Melanocyte of skin (primary cell): ENCODE measurements around the gene VIL1. TPM values are rescaled to one million over a fixed set of nuclear protein-coding genes. Genes with fewer than 3 reads are reported as not detected.

Experiments used
- small RNA-seq, 2 donors: library from RNA; depleted of rRNA; stranded (forward); fragments of <200 nt; gene quantifications; one replicate each; pipeline ENCODE3, GENCODE V24; 2012
- total RNA-seq, 2 donors: library from RNA; depleted of rRNA; stranded (reverse); fragments of >200 nt; gene quantifications; 2 replicates each; pipeline ENCODE4 v1.2.3, GENCODE V29; 2012

The VIL1 gene
- total RNA-seq: not detected

DNA sequence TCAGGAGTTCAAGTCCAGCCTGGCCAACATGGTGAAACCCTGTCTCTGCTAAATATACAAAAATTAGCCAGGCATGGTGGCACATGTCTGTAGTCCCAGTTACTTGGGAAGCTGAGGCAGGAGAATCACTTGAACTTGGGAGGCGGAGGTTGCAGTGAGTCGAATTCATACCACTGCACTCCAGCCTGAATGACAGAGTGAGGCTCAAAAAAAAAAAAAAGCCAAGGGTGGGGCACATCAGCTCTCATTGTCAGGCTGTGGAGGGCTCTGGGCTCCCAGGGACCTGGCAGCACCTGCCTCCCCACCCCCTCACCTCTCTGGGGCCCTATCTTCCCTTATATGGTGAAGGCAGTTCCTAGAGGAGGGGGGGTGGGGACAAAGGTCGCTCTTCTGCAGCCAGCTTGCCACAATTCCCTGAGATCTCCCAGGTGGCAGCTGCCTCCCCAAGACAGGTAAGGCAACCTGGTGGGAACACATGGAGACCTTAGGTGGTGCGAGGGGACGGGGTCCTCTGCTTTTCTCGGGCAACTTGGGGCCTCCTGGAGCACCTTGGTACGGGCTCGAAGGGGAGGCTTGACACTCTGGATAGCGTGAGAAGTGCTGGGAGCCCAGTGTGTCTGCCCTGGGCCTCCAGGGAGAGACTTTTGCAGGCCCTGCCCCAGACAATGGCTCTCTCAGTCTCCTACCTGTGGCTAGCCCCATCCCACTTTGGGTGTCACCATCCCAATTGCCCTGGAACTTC lies at the start of gene VIL1:
VIL1 (plus strand) TSS at position 407 of the 742 bp plus-strand sequence. CDS start 4,656 bp downstream, outside the sequence.

GRCh38 chr2:218381916-218382366 lies 37.0 kb upstream of the VIL1 start, which contains the start of gene SLC11A1:
Gene SLC11A1 (plus strand): TSS chr2:218382273. CDS start chr2:218382369, 96 bp downstream.

GRCh38 chr2:218399391-218400166 lies 19.3 kb upstream of the VIL1 start, which contains the start of gene CTDSP1:
Gene CTDSP1 (plus strand): TSS chr2:218399868. CDS start chr2:218400091, 223 bp downstream.

Small RNAs within 50 kb of the gene (small RNA-seq; reads per million reads assigned to genes)
- gene MIR26B: 1,833 to 1,878 reads per million in 2 donors

Other genes starting within 250 kb of the VIL1 start
- 100 to 1,000 TPM; 233 to 312 TPM for gene ARPC2, start 201.9 kb upstream of the VIL1 start, total RNA-seq
- gene GPBAR1, start 158.1 kb upstream of the VIL1 start, total RNA-seq: under 1 TPM in 1 of 2 donors, not detected in 1; under 0.01 TPM
- 100 to 1,000 TPM in 1 of 2 donors, 10 to 100 TPM in 1; 85.0 to 131 TPM for gene AAMP, start 149.0 kb upstream of the VIL1 start, total RNA-seq
- gene PNKD, start 148.6 kb upstream of the VIL1 start, total RNA-seq: 10 to 100 TPM; 38.3 to 42.3 TPM
- gene TMBIM1, start 126.6 kb upstream of the VIL1 start, total RNA-seq: 100 to 1,000 TPM; 209 to 266 TPM
- gene CATIP, start 62.3 kb upstream of the VIL1 start, total RNA-seq: under 1 TPM in 1 of 2 donors, not detected in 1; 0.33 TPM
- gene SLC11A1, start 36.9 kb upstream of the VIL1 start, total RNA-seq: under 1 TPM; under 0.01 to 0.34 TPM
- gene CTDSP1, start 19.3 kb upstream of the VIL1 start, total RNA-seq: 10 to 100 TPM; 26.6 to 27.9 TPM
- gene USP37, start 149.2 kb downstream of the VIL1 start, total RNA-seq: 10 to 100 TPM; 12.0 to 16.3 TPM
- 100 to 1,000 TPM in 1 of 2 donors, 10 to 100 TPM in 1; 88.1 to 126 TPM for gene CNOT9, start 149.7 kb downstream of the VIL1 start, total RNA-seq
- gene PLCD4, start 188.8 kb downstream of the VIL1 start, total RNA-seq: 1 to 10 TPM; 9.0 to 9.6 TPM
- gene ZNF142, start 240.5 kb downstream of the VIL1 start, total RNA-seq: 10 to 100 TPM; 13.0 to 15.5 TPM
- 10 to 100 TPM; 27.5 to 35.0 TPM for gene BCS1L, start 240.6 kb downstream of the VIL1 start, total RNA-seq